Bladder microvascular endothelial cell (primary cell): ENCODE data around the gene DLG4. TPM values are rescaled to one million over a fixed set of nuclear protein-coding genes. Genes with fewer than 3 reads are reported as not detected.

Source experiments
- total RNA-seq: library from RNA; depleted of rRNA; stranded (reverse); fragments of >200 nt; gene quantifications from 2 replicates; pipeline ENCODE4 v1.2.3, GENCODE V29; 2014

DLG4 gene
- total RNA-seq, result 6.8 and 22.5 TPM in 2 replicates

GRCh38 chr17:7219812-7220592, at the start of gene DLG4, which contains the start of gene ACADVL:
Gene DLG4 (minus strand): TSS chr17:7219836.
Gene ACADVL (plus strand): TSS chr17:7219938. CDS start chr17:7219985, 47 bp downstream.

GRCh38 chr17:7262192-7262934, 42.7 kb upstream of the DLG4 start, which contains the start of gene CLDN7:
Gene CLDN7 (minus strand): TSS chr17:7262478. CDS start chr17:7262043, 435 bp downstream.

GRCh38 chr17:7252176-7253043, 32.8 kb upstream of the DLG4 start, which contains the start of gene ELP5:
Gene ELP5 (plus strand): TSS chr17:7252215. CDS start chr17:7252551, 336 bp downstream.

GRCh38 chr17:7251661-7252175, 32.1 kb upstream of the DLG4 start, which contains the start of gene CTDNEP1:
Gene CTDNEP1 (minus strand): TSS chr17:7251734. CDS start chr17:7251296, 438 bp downstream.

GRCh38 chr17:7241783-7242716, 22.4 kb upstream of the DLG4 start, which contains the start of gene GABARAP:
Gene GABARAP (minus strand): TSS chr17:7242449. CDS start chr17:7242330, 119 bp downstream.

GRCh38 chr17:7239091-7240027, 19.7 kb upstream of the DLG4 start, which contains the start of gene PHF23:
Gene PHF23 (minus strand): TSS chr17:7239457. CDS start chr17:7239279, 178 bp downstream.

GRCh38 chr17:7234083-7234951, 14.7 kb upstream of the DLG4 start, which contains the start of gene DVL2:
Gene DVL2 (minus strand): TSS chr17:7234517. CDS start chr17:7234262, 255 bp downstream.

GRCh38 chr17:7179317-7180254, 40.0 kb downstream of the DLG4 start, which contains the start of gene ASGR1:
Gene ASGR1 (minus strand): TSS chr17:7179370. CDS start chr17:7178563, 807 bp downstream.

Other genes starting within 250 kb of the DLG4 start
- not detected in 2 replicates for gene ALOX12, start 223.8 kb downstream of the DLG4 start, total RNA-seq
- gene RNASEK, start 207.2 kb downstream of the DLG4 start, total RNA-seq, result 22.2 and 55.1 TPM in 2 replicates
- gene BCL6B, start 196.8 kb downstream of the DLG4 start, total RNA-seq, result 68.6 and 99.3 TPM in 2 replicates
- gene SLC16A13, start 183.8 kb downstream of the DLG4 start, total RNA-seq, result 1.5 and 1.9 TPM in 2 replicates
- gene SLC16A11, start 175.7 kb downstream of the DLG4 start, total RNA-seq, result 0.44 and 0.49 TPM in 2 replicates
- 0.19 TPM in 1 of 2 replicates, not detected in the other for gene CLEC10A, start 139.6 kb downstream of the DLG4 start, total RNA-seq
- gene ASGR2, start 105.0 kb downstream of the DLG4 start, total RNA-seq, result not detected in 2 replicates
- gene ASGR1, start 40.5 kb downstream of the DLG4 start, total RNA-seq, result 10.5 and 15.1 TPM in 2 replicates
- 205 and 264 TPM in 2 replicates for gene ACADVL, start 102 bp upstream of the DLG4 start, total RNA-seq
- 32.2 and 53.0 TPM in 2 replicates for gene DVL2, start 14.7 kb upstream of the DLG4 start, total RNA-seq
- gene PHF23, start 19.6 kb upstream of the DLG4 start, total RNA-seq, result 28.7 and 37.6 TPM in 2 replicates
- gene GABARAP, start 22.6 kb upstream of the DLG4 start, total RNA-seq, result 86.0 and 116 TPM in 2 replicates
- 18.5 and 41.9 TPM in 2 replicates for gene CTDNEP1, start 31.9 kb upstream of the DLG4 start, total RNA-seq
- 22.4 and 31.6 TPM in 2 replicates for gene ELP5, start 32.4 kb upstream of the DLG4 start, total RNA-seq
- 0.82 and 8.1 TPM in 2 replicates for gene CLDN7, start 42.6 kb upstream of the DLG4 start, total RNA-seq
- 0.57 TPM in 1 of 2 replicates, not detected in the other for gene SLC2A4, start 61.9 kb upstream of the DLG4 start, total RNA-seq
- 0.25 TPM in 1 of 2 replicates, not detected in the other for gene YBX2, start 74.8 kb upstream of the DLG4 start, total RNA-seq
- 537 and 632 TPM in 2 replicates for gene EIF5A, start 87.8 kb upstream of the DLG4 start, total RNA-seq
- 28.8 and 30.1 TPM in 2 replicates for gene GPS2, start 95.5 kb upstream of the DLG4 start, total RNA-seq
- gene NEURL4, start 109.5 kb upstream of the DLG4 start, total RNA-seq, result 10.4 and 31.2 TPM in 2 replicates
- not detected in 2 replicates for gene ACAP1, start 116.7 kb upstream of the DLG4 start, total RNA-seq
- 1.1 and 2.3 TPM in 2 replicates for gene KCTD11, start 132.3 kb upstream of the DLG4 start, total RNA-seq
- gene TMEM95, start 135.3 kb upstream of the DLG4 start, total RNA-seq, result not detected in 2 replicates
- gene TNK1, start 161.3 kb upstream of the DLG4 start, total RNA-seq, result 0.49 and 1.6 TPM in 2 replicates
- 16.7 and 36.8 TPM in 2 replicates for gene PLSCR3, start 174.7 kb upstream of the DLG4 start, total RNA-seq
- 48.8 and 118 TPM in 2 replicates for gene TMEM256, start 184.3 kb upstream of the DLG4 start, total RNA-seq
- gene NLGN2, start 188.0 kb upstream of the DLG4 start, total RNA-seq, result 1.3 and 7.6 TPM in 2 replicates
- gene SPEM1, start 200.5 kb upstream of the DLG4 start, total RNA-seq, result not detected in 2 replicates
- gene SPEM2, start 205.8 kb upstream of the DLG4 start, total RNA-seq, result not detected in 2 replicates
- not detected in 2 replicates for gene SPEM3, start 209.0 kb upstream of the DLG4 start, total RNA-seq
- gene TMEM102, start 215.6 kb upstream of the DLG4 start, total RNA-seq, result 6.0 and 8.4 TPM in 2 replicates
- 0.16 and 0.50 TPM in 2 replicates for gene FGF11, start 219.7 kb upstream of the DLG4 start, total RNA-seq
- 7.6 and 9.4 TPM in 2 replicates for gene CHRNB1, start 225.2 kb upstream of the DLG4 start, total RNA-seq